ENCODE results near the gene GUCA2B. TPM values are rescaled to one million over a fixed set of nuclear protein-coding genes. Genes with fewer than 3 reads are reported as not detected.

GUCA2B gene
- total RNA-seq, 1 experiment from 2014 or later: not detected

GRCh38 chr1:42184616-42185015 lies 31.4 kb downstream of the GUCA2B start:
- peak; percentile 47 for DNase-seq (ENCODE audit: low read depth)

GRCh38 chr1:42186152-42186551 lies 32.9 kb downstream of the GUCA2B start:
- DNase-seq (ENCODE audit: low read depth): peak; percentile 56

GRCh38 chr1:42189931-42190853 lies 37.0 kb downstream of the GUCA2B start:
- no peak for DNase-seq (ENCODE audit: low read depth)

GRCh38 chr1:42191319-42191718 lies 38.1 kb downstream of the GUCA2B start:
- no peak for DNase-seq (ENCODE audit: low read depth)

GRCh38 chr1:42192106-42192505 lies 38.9 kb downstream of the GUCA2B start:
- no peak for DNase-seq (ENCODE audit: low read depth)

- no peak for DNase-seq (ENCODE audit: low read depth)
Observed at GRCh38 chr1:42195841-42196240, 42.6 kb downstream of the GUCA2B start.

GRCh38 chr1:42198251-42198650 lies 45.0 kb downstream of the GUCA2B start:
- no peak for DNase-seq (ENCODE audit: low read depth)

GRCh38 chr1:42201986-42202385 lies 48.8 kb downstream of the GUCA2B start:
- no peak for DNase-seq (ENCODE audit: low read depth)

Other genes starting within 250 kb of the GUCA2B start
- 4.8 and 6.2 TPM in 2 replicates for gene HIVEP3, start 234.5 kb upstream of the GUCA2B start, total RNA-seq (2014; rRNA removed; shearing (Covaris generic))
- gene GUCA2A, start 11.3 kb downstream of the GUCA2B start, total RNA-seq (2014; rRNA removed; shearing (Covaris generic)): 0.69 TPM in 1 of 2 replicates, not detected in the other
- gene FOXJ3, start 181.8 kb downstream of the GUCA2B start, total RNA-seq (2014; rRNA removed; shearing (Covaris generic)): 22.7 and 30.6 TPM in 2 replicates
- 0.33 and 0.61 TPM in 2 replicates for gene RIMKLA, start 227.4 kb downstream of the GUCA2B start, total RNA-seq (2014; rRNA removed; shearing (Covaris generic))